NB4 (cell line): ENCODE data around the gene BRINP2.

Experiments
- TF ChIP-seq, protein P1 (sequence below): IDR thresholded peaks from one replicate; pipeline ENCODE4 v1.5.1; 2012; ENCODE audit warnings: low read depth, low read length
- TF ChIP-seq, protein P2 (sequence below): IDR thresholded peaks from 2 replicates; pipeline ENCODE4 v1.6.1; 2011; ENCODE audit warnings: low read depth, low read length

DNA sequence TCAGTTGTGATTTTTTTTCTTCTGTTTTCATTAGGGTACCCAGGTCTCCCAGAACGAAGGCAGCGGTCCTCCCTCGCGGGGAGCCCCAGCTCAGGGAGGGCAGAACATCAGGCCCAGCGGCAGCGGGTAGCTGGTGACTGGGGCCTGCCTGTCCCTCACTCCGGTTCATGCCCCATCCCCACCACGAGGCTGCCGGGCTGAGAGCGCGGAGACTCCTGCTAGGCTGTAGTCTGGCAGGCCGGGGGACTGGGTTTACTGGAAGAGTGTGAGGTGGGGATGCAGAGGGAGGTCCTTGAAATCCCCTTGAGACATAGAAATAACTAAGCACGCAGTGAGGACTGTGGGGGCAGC, 10.5 kb downstream of the BRINP2 start:
- TF ChIP-seq, protein P1, sequence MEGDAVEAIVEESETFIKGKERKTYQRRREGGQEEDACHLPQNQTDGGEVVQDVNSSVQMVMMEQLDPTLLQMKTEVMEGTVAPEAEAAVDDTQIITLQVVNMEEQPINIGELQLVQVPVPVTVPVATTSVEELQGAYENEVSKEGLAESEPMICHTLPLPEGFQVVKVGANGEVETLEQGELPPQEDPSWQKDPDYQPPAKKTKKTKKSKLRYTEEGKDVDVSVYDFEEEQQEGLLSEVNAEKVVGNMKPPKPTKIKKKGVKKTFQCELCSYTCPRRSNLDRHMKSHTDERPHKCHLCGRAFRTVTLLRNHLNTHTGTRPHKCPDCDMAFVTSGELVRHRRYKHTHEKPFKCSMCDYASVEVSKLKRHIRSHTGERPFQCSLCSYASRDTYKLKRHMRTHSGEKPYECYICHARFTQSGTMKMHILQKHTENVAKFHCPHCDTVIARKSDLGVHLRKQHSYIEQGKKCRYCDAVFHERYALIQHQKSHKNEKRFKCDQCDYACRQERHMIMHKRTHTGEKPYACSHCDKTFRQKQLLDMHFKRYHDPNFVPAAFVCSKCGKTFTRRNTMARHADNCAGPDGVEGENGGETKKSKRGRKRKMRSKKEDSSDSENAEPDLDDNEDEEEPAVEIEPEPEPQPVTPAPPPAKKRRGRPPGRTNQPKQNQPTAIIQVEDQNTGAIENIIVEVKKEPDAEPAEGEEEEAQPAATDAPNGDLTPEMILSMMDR = no peak
- TF ChIP-seq, protein P2, sequence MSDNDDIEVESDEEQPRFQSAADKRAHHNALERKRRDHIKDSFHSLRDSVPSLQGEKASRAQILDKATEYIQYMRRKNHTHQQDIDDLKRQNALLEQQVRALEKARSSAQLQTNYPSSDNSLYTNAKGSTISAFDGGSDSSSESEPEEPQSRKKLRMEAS = no peak
